Ishikawa (cell line): Measurements from ENCODE around the gene PCLO.

Experiments
- CEBPB ChIP-seq: IDR thresholded peaks from 2 replicates; pipeline ENCODE4 v1.6.1; 2012
- CREB1 ChIP-seq: IDR thresholded peaks from 2 replicates; pipeline ENCODE4 v1.6.1; 2012; ENCODE audit warnings: low read depth
- EGR1 ChIP-seq: IDR thresholded peaks from 2 replicates; pipeline ENCODE4 v1.6.1; 2012
- EP300 ChIP-seq: IDR thresholded peaks from 2 replicates; pipeline ENCODE4 v1.6.1; 2012; ENCODE audit warnings: borderline replicate concordance
- FOXM1 ChIP-seq: IDR thresholded peaks from 2 replicates; pipeline ENCODE4 v1.6.1; 2012; ENCODE audit warnings: low read depth, borderline replicate concordance
- MAX ChIP-seq: IDR thresholded peaks from 2 replicates; pipeline ENCODE4 v1.6.1; 2012
- NFIC ChIP-seq: IDR thresholded peaks from 2 replicates; pipeline ENCODE4 v1.6.1; 2012
- RAD21 ChIP-seq: IDR thresholded peaks from 2 replicates; pipeline ENCODE4 v1.6.1; 2012; ENCODE audit warnings: low read depth
- REST ChIP-seq: IDR thresholded peaks from 2 replicates; pipeline ENCODE4 v1.6.1; 2012; ENCODE audit warnings: low read depth, mild to moderate bottlenecking
- TAF1 ChIP-seq: IDR thresholded peaks from 2 replicates; pipeline ENCODE4 v1.6.1; 2012; ENCODE audit warnings: low read depth, mild to moderate bottlenecking
- TCF12 ChIP-seq: IDR thresholded peaks from 2 replicates; pipeline ENCODE4 v1.6.1; 2012; ENCODE audit warnings: low read depth
- TEAD4 ChIP-seq: IDR thresholded peaks from 2 replicates; pipeline ENCODE4 v1.6.1; 2012
- USF1 ChIP-seq: IDR thresholded peaks from 2 replicates; pipeline ENCODE4 v1.6.1; 2012
- YY1 ChIP-seq: IDR thresholded peaks from 2 replicates; pipeline ENCODE4 v1.6.1; 2012; ENCODE audit warnings: low read depth
- ZBTB7A ChIP-seq: IDR thresholded peaks from 2 replicates; pipeline ENCODE4 v1.6.1; 2012; ENCODE audit warnings: low read depth

PCLO gene

GRCh38 chr7:82745820-82746219 is 416.9 kb downstream of the PCLO start:
- no peak for TF ChIP-seq TEAD4

- TF ChIP-seq EGR1: no peak
- TF ChIP-seq YY1: no peak
- TF ChIP-seq CEBPB: no peak
- peak; percentile 85 for TF ChIP-seq TEAD4
- TF ChIP-seq NFIC: no peak
Measured at GRCh38 chr7:82745117-82745516, 417.6 kb downstream of the PCLO start.

- TF ChIP-seq FOXM1 (no peak), MAX (peak; percentile 45; the same call in 1 of the 2 replicates)
Measured at GRCh38 chr7:82742163-82742562, 420.5 kb downstream of the PCLO start.

- TF ChIP-seq EP300 (no peak), RAD21 (no peak), ZBTB7A (no peak), CREB1 (no peak), FOXM1 (no peak), REST (no peak), TAF1 (no peak), MAX (no peak), YY1 (no peak), TCF12 (no peak), NFIC (no peak), CEBPB (no peak), TEAD4 (no peak), USF1 (no peak), EGR1 (no peak)
Measured at GRCh38 chr7:82741493-82741892, 421.2 kb downstream of the PCLO start.

GRCh38 chr7:82740246-82740848 is 422.3 kb downstream of the PCLO start:
- TF ChIP-seq EGR1: no peak
- TF ChIP-seq RAD21: peak; percentile 76

GRCh38 chr7:82736633-82737032 is 426.1 kb downstream of the PCLO start:
- TF ChIP-seq MAX: no peak
- peak; percentile 54 for TF ChIP-seq REST

GRCh38 chr7:82732677-82733076 is 430.0 kb downstream of the PCLO start:
- TF ChIP-seq MAX (no peak), REST (no peak), ZBTB7A (no peak), EGR1 (no peak), TCF12 (no peak)
